ENCODE measurements around the gene HOXD13.

The HOXD13 gene

GRCh38 chr2:176099159-176099727 is 6.7 kb downstream of the HOXD13 start:
- Histone ChIP-seq H3K4me3 (ENCODE audit: low read length) (no peak overlapping the region), H3K79me2 (ENCODE audit: control insufficient read depth, low read length) (no peaks in the 10 kb centered on the region), H3F3A (ENCODE audit: control insufficient read depth, insufficient read depth) (no peaks in the 10 kb centered on the region), H3K36me3 (ENCODE audit: control insufficient read depth, low read length) (no peaks in the 10 kb centered on the region), H3K27ac (ENCODE audit: low read depth, low read length) (no peak overlapping the region), H3K4me2 (ENCODE audit: low read length) (no peak overlapping the region), H3K4me1 (ENCODE audit: control insufficient read depth, low read length) (peaks cover 11% of the 10 kb centered on the region), H4K20me1 (ENCODE audit: control insufficient read depth, insufficient read depth, low read depth, low read length) (no peaks in the 10 kb centered on the region), H3K9me2 (replicated peaks; ENCODE audit: control insufficient read depth, low read length) (no peaks in the 10 kb centered on the region), H3K9me3 (ENCODE audit: control insufficient read depth, insufficient read depth, low read length) (no peaks in the 10 kb centered on the region), H3K27me3 (ENCODE audit: control insufficient read depth, low read length) (peaks cover 24% of the 10 kb centered on the region)
- no peak for TF ChIP-seq EZH2phosphoT487 (IDR thresholded peaks at IDR 0.05; ENCODE audit: borderline replicate concordance, low read length)
- TF ChIP-seq, protein P1, sequence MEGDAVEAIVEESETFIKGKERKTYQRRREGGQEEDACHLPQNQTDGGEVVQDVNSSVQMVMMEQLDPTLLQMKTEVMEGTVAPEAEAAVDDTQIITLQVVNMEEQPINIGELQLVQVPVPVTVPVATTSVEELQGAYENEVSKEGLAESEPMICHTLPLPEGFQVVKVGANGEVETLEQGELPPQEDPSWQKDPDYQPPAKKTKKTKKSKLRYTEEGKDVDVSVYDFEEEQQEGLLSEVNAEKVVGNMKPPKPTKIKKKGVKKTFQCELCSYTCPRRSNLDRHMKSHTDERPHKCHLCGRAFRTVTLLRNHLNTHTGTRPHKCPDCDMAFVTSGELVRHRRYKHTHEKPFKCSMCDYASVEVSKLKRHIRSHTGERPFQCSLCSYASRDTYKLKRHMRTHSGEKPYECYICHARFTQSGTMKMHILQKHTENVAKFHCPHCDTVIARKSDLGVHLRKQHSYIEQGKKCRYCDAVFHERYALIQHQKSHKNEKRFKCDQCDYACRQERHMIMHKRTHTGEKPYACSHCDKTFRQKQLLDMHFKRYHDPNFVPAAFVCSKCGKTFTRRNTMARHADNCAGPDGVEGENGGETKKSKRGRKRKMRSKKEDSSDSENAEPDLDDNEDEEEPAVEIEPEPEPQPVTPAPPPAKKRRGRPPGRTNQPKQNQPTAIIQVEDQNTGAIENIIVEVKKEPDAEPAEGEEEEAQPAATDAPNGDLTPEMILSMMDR (IDR thresholded peaks at IDR 0.05; ENCODE audit: low read depth, low read length, poor library complexity, severe bottlenecking), result no peak

- Histone ChIP-seq H3K4me3 (ENCODE audit: low read length) (no peak within 1 kb of the TSS), H3K4me1 (ENCODE audit: control insufficient read depth, low read length) (peaks cover 11% of the 10 kb centered on the region), H3F3A (ENCODE audit: control insufficient read depth, insufficient read depth) (no peaks in the 10 kb centered on the region), H4K20me1 (ENCODE audit: control insufficient read depth, insufficient read depth, low read depth, low read length) (no peaks in the 10 kb centered on the region), H3K36me3 (ENCODE audit: control insufficient read depth, low read length) (no peaks in the 10 kb centered on the region), H3K27me3 (ENCODE audit: control insufficient read depth, low read length) (peaks cover 17% of the 10 kb centered on the region), H3K79me2 (ENCODE audit: control insufficient read depth, low read length) (no peaks in the 10 kb centered on the region), H3K9me3 (ENCODE audit: control insufficient read depth, insufficient read depth, low read length) (no peaks in the 10 kb centered on the region), H3K4me2 (ENCODE audit: low read length) (no peak within 1 kb of the TSS), H3K27ac (ENCODE audit: low read depth, low read length) (no peak within 1 kb of the TSS), H3K9me2 (replicated peaks; ENCODE audit: control insufficient read depth, low read length) (no peaks in the 10 kb centered on the region)
- no peak for TF ChIP-seq EZH2phosphoT487 (IDR thresholded peaks at IDR 0.05; ENCODE audit: borderline replicate concordance, low read length)
- TF ChIP-seq, protein P1 (IDR thresholded peaks at IDR 0.05; ENCODE audit: low read depth, low read length, poor library complexity, severe bottlenecking), result no peak
Measured at GRCh38 chr2:176099728-176100546, 7.4 kb downstream of the HOXD13 start, which contains the start of gene HOXD12. TSS of gene HOXD12 (plus strand) at chr2:176099795. CDS start at chr2:176099802, 7 bp downstream.

DNA sequence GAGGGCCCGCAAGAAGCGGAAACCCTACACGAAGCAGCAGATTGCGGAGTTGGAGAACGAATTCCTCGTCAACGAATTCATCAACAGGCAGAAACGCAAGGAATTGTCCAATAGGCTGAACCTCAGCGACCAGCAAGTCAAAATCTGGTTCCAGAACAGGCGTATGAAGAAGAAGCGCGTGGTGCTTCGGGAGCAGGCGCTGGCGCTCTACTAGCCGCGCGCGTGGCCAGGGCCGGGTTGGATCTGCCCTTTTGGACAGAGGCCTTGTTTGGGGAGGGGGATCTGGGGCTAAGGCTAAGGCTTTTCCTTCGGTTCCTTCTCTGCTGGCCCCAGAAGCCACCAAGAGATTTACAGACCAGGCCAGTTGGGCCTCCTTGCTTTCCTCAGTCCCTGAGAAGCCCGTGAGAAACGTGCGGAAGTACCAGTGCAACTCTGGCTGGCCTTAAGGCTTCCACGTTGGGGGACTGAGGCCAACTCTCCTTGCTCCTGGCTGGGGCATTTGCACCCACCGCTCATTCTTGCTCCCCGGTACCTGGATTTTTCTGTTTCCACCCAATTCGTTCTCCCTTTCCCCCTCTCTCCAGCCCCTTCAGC is 8.1 kb downstream of the HOXD13 start:
- peaks cover 11% of the 10 kb centered on the region for H3K4me1 ChIP-seq (ENCODE audit: control insufficient read depth, low read length)
- H3K36me3 ChIP-seq (ENCODE audit: control insufficient read depth, low read length), result no peaks in the 10 kb centered on the region
- peaks cover 11% of the 10 kb centered on the region for H3K27me3 ChIP-seq (ENCODE audit: control insufficient read depth, low read length)
- no peak overlapping the region for H3K4me2 ChIP-seq (ENCODE audit: low read length)
- H3K9me2 ChIP-seq (replicated peaks; ENCODE audit: control insufficient read depth, low read length), result no peaks in the 10 kb centered on the region
- no peak overlapping the region for H3K4me3 ChIP-seq (ENCODE audit: low read length)
- no peak overlapping the region for H3K27ac ChIP-seq (ENCODE audit: low read depth, low read length)
- no peaks in the 10 kb centered on the region for H3K79me2 ChIP-seq (ENCODE audit: control insufficient read depth, low read length)
- H3F3A ChIP-seq (ENCODE audit: control insufficient read depth, insufficient read depth), result no peaks in the 10 kb centered on the region
- TF ChIP-seq, protein P1 (IDR thresholded peaks at IDR 0.05; ENCODE audit: low read depth, low read length, poor library complexity, severe bottlenecking), result no peak
- TF ChIP-seq EZH2phosphoT487 (IDR thresholded peaks at IDR 0.05; ENCODE audit: borderline replicate concordance, low read length), result no peak
- H4K20me1 ChIP-seq (ENCODE audit: control insufficient read depth, insufficient read depth, low read depth, low read length), result no peaks in the 10 kb centered on the region
- no peaks in the 10 kb centered on the region for H3K9me3 ChIP-seq (ENCODE audit: control insufficient read depth, insufficient read depth, low read length)
